HEK293T (cell line): ENCODE data around the gene MAN2A1.

Experiments used
- ARNT ChIP-seq: fragments of 450-650 bp; IDR thresholded peaks from 2 replicates; pipeline ENCODE4 v1.6.1; 2017; ENCODE audit warnings: mild to moderate bottlenecking
- BHLHE40 ChIP-seq: fragments of 450-650 bp; IDR thresholded peaks from 2 replicates; pipeline ENCODE4 v1.6.1; 2016; ENCODE audit warnings: mild to moderate bottlenecking, moderate library complexity, borderline replicate concordance
- CTBP1 ChIP-seq: fragments of 450-650 bp; IDR thresholded peaks from 2 replicates; pipeline ENCODE4 v1.6.1; 2016; ENCODE audit warnings: borderline replicate concordance
- L3MBTL2 ChIP-seq: fragments of 450-650 bp; conservative IDR thresholded peaks from 2 replicates; pipeline ENCODE4 v1.6.1; 2016; ENCODE audit warnings: mild to moderate bottlenecking
- SP1 ChIP-seq: fragments of 450-650 bp; IDR thresholded peaks from 2 replicates; pipeline ENCODE4 v1.6.1; 2017
- SUZ12 ChIP-seq: fragments of 450-650 bp; IDR thresholded peaks from 2 replicates; pipeline ENCODE4 v1.6.1; 2016; ENCODE audit warnings: mild to moderate bottlenecking

GRCh38 chr5:109718216-109718615 lies 28.5 kb downstream of the MAN2A1 start:
- TF ChIP-seq L3MBTL2 (no peak), SUZ12 (no peak), SP1 (no peak), ARNT (no peak), CTBP1 (no peak), BHLHE40 (no peak)
